Cardiac septum (tissue), 1 donor: ENCODE data around the gene ZNF821. TPM values are rescaled to one million over a fixed set of nuclear protein-coding genes. Genes with fewer than 3 reads are reported as not detected.
"Not testable (repeated sequence)": the region's sequence is repeated elsewhere in the genome, so short reads cannot be mapped to it uniquely, and the experiment has no call there.

Experiments used
- DNase-seq: peaks from one replicate; pipeline ENCODE4 v3.0.0-alpha.2; 2020; ENCODE audit warnings: low spot score
- intact Hi-C: fragments of 100-400 bp; cut with DNase I; formaldehyde crosslinking; loops from one replicate; pipeline ENCODE4 v1.14.0; 2022
- total RNA-seq: library from RNA; stranded (reverse); fragmentation: NEBNext Ultra II Directional; extraction: Animal tissue kit (Norgen Biotek cat#: 25700); gene quantifications from one replicate; pipeline ENCODE4 v1.2.1, GENCODE V29; 2021
- donor health status: DM: no; HTN: no; CAD: no.

The ZNF821 gene
- total RNA-seq, 1 donor from 2014 or later, result 7.2 TPM

DNA sequence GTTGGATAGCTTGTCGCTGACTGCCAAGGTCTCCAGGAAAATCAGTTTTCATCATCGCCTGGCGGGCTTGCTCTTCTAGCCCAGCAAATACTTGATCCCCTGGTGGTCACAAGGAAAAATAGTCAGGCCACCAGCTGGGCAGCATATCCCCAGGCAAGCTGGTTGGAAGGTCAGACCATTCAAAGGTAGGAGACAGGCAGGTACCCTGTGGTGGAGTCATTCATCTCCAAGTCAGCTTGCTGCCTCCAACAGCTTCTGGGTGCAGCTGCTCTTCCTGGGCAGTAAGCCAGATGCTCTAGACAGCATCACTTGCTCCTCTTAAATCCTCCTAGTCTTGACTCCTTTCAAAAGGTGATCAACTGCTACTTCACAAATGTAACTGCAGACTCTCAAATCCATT is 16.0 kb downstream of the ZNF821 start:
- DNase-seq, result no peak
- intact Hi-C loops, result no loop called here

- intact Hi-C loops, DNase-seq: not testable (repeated sequence)
These were observed 16.8 kb downstream of the ZNF821 start for GRCh38 chr16:71867175-71867574.

GRCh38 chr16:71865173-71865863 is 18.7 kb downstream of the ZNF821 start:
- intact Hi-C loops, result no loop called here
- DNase-seq, result no peak

- intact Hi-C loops, result no loop called here
- DNase-seq, result no peak
These were observed 20.0 kb downstream of the ZNF821 start for GRCh38 chr16:71863995-71864394.

DNA sequence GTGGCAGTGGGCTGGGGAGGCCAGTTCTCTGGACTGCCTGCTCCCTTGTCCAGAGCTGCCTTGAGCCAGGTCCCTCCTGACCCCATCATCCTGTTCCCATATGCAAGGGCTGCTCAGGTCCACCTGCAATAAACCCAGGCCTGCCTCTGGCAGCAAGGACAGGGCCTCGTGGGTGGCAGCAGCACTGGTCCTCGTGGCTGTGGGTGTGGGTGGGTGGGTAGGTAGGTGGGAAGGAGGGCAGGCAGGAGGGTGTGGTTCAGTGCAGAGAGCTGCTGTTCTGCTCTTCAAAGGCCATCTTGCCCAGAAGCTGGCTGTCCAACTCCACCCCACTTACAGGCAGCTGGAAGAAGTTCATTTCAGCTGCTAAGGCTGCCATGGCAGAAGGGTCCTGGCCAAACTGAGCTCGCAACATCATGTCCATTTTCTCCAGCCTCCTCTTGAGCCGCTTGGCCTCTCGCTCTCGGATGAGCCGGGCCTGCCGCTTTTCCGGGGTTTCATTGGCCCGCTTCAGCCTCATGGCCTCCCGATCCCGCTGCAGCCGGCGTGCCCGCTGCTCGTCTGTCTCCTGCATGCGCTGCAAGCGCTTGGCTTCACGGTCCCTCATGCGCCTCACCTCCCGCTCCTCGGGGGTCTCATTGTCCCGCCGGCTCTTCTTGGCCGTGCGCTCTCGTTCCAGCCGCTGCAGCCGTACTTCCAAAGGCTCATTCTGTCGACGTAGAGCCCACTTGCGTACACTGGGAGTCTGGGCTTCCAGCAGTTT is 24.0 kb downstream of the ZNF821 start:
- intact Hi-C loops, result no loop called here
- DNase-seq, result no peak

DNA sequence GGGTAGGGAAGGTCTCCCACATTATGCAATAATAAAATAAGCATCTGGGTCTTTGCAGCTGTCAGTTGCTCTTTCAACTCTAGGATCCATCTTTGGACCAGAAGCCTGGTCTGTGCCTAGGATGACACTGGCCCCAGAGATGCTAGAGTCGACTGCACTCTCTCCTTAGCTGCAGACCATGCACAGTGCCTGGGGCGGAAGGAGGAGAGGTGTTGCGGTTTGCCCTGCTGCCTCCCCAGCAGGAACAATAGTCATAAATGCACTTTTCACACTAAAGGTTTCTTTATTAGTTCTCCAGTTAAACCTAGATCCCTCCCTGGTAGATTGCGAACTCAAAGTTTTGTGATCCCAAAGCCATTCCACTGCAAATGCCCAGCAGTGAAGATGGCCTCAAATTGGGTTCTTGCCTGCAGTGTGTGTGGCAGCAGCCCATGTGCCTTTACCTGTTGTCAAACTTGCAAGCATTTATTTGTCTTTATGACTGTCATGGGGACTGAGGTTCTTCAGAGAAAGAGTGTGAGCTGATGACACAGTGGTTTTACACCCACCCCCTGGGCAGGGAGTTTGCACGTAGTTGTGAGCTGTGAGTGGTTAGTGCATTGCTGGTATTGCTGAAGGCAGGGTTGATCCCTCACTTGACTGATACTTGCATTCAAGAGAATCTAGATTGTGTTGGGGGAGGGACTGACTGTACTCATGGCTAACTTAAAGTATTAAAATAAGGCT is 27.9 kb downstream of the ZNF821 start:
- no peak for DNase-seq
- intact Hi-C loops, result no loop called here

DNA sequence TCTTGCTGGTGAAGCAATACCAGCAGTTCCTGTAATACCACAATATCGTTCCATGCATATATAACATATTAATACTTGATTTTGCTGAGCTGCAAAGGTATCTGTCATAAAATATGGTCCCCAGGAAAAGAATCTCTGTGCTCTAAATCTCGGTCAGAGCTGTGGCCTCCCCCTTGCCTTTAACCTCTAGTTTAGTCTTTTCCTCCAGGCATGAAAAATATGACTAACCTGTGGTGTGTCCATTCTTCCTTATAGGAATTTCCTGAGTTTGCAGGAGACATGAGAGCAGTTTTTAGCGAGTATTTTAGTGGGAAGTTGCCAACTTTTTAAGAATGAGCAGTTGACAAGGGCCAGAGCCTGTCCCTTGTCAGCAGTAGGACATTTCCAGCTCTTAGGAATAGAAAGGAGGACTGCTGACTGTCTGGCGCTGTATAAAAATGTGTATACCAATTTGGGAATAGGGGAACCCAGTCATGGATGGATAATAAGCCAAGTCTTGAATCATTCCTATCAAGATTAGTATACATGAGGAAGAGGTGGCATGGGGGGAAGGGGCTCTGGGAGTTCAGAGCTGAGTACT is 29.5 kb downstream of the ZNF821 start:
- intact Hi-C loops, result no loop called here

DNA sequence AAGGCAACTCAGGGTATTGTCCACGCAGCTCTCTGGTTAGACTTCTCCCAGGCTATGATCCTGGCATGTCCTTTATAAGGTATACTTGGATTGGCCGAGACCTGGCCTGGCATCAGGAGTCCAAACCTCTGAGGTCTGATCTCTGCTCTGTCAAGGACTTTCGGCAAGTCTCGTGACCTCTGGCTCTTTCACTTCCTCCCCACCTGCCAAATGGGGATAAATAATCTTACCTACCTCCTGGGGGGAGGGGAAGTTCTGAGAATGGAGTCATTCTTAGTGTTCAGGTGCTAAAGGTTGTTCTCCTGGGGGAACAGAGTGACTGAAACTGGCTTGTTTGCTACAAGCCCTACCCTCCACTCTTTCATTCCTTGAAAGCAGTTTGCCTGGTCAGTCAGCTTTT is 30.6 kb downstream of the ZNF821 start:
- intact Hi-C loops, result no loop called here
- DNase-seq, result no peak

More for the DNA sequence above, 29.5 kb downstream of the ZNF821 start:
- DNase-seq, result no peak

GRCh38 chr16:71852561-71852960 is 31.4 kb downstream of the ZNF821 start:
- intact Hi-C loops, result no loop called here

DNA sequence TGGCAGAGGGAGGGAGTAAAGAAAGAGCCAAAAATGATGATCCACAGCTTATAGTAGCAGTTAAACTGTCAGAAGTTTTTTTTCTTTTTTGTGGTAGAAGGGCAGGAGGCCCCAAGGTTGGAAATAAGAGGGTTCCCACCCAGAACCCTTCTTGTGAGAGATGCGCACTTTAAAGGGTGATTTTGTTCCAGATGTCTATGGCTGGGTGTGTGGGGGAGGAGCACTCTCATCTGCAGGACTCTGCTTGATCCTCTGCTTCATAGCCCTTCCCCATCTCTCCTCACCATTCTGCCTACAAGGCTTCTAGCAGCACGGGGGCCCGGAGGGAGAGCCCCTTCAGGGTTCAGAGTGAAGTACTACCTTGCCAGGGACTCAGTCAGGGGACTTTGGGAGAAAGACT is 31.8 kb downstream of the ZNF821 start:
- DNase-seq, result no peak
- intact Hi-C loops, result no loop called here

More at GRCh38 chr16:71852561-71852960, 31.4 kb downstream of the ZNF821 start:
- no peak for DNase-seq

GRCh38 chr16:71851746-71852145 is 32.2 kb downstream of the ZNF821 start:
- intact Hi-C loops, result no loop called here
- no peak for DNase-seq

DNA sequence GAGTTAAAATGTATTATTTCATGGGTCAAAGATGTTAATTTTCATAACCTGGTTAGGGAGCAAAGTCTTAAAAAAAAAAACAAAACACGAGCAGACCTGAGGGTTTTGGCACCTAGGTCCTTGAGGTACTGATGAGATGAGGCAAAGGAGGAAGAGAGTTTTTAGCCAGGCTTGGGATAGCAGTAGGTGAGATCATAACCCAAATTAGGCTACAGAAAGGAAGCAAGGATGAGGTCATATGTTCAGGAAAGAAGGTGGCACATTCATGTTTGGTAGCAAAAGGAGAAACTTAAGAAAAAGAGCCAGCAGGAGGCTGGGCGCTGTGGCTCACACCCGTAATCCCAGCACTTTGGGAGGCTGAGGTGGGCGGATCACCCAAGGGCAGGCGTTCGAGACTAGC is 35.4 kb downstream of the ZNF821 start:
- intact Hi-C loops, result loop anchor here (5.0 kb wide), 1 partner anchor 41 kb away; the partner anchor contains the start of gene AP1G1
- no peak for DNase-seq

- DNase-seq, result no peak
- intact Hi-C loops, result loop anchor here (5.0 kb wide), 1 partner anchor 40 kb away; the partner anchor contains the start of gene AP1G1
These were observed 36.9 kb downstream of the ZNF821 start for GRCh38 chr16:71847096-71847495.

- intact Hi-C loops, result loop anchor here (5.0 kb wide), 1 partner anchor 39 kb away; the partner anchor contains the start of gene AP1G1
- DNase-seq, result no peak
These were observed 37.6 kb downstream of the ZNF821 start for GRCh38 chr16:71846431-71846830.

DNA sequence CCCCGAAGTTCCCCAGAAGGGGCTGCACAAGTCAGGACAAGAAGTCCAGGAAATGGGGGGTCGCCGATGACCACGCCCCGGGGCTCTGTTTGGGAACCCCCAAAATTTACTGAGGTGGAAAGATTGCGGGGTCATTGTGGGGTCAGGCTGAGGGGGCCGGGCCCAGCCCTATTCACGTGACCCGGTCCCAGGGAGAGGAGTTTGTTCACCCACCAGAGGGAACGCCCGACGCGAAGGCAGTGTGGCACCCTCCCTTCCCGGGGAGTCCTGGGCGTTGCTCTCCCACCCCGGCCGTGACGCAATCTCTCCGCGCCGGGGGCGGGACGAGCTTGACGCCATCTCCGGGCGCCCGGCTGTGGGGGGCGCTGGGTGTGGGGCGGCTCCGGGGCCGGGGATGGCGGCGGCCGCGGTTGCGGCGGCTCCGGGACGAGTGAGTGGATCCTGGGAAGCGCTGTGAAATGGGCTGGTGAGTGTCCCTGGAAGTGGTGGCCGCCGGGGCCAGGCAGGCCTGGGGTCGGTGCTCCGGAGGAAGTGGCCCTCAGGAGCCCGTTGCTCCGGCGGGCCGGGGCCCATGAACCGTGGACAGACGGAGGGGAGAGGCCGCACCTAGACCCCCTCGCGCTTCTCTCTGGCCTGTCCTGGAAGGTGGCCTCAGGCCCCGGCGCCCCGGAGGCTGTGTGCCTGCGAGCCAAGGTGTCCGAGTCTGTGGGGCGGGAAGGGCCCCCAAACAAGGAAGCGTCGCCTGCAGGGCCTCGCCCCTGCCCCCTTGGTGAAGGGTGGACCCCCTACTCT is 38.1 kb downstream of the ZNF821 start, which contains the start of gene ATXN1L:
Gene ATXN1L (plus strand): TSS at position 338 of the 792 bp plus-strand sequence. CDS start 3,765 bp downstream, outside the sequence.
- peak; percentile 94 for DNase-seq
- intact Hi-C loops, result loop anchor here (5.0 kb wide), 1 partner anchor 39 kb away; the partner anchor contains the start of gene AP1G1

DNA sequence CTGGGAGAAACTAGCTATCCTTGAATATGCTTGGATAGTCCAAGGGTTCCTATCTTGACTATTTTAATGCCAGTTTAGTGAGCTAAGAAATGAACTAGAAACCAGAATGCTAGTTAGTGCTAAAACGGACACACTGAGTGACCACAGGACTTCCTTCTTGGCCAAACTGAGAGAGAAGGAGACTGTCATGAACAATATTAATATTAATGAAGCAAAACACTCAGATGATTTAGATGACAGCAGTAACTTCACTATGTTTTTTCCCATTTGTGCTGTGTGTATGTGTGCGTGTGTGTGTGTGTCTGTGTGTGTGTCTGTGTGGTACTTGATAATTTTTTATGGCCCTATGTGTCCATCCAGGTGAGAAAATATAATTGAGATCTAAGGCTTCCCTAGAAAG is 40.4 kb downstream of the ZNF821 start:
- intact Hi-C loops, result no loop called here
- no peak for DNase-seq

- intact Hi-C loops, result no loop called here
- no peak for DNase-seq
These were observed 43.9 kb downstream of the ZNF821 start for GRCh38 chr16:71840052-71840451.

DNA sequence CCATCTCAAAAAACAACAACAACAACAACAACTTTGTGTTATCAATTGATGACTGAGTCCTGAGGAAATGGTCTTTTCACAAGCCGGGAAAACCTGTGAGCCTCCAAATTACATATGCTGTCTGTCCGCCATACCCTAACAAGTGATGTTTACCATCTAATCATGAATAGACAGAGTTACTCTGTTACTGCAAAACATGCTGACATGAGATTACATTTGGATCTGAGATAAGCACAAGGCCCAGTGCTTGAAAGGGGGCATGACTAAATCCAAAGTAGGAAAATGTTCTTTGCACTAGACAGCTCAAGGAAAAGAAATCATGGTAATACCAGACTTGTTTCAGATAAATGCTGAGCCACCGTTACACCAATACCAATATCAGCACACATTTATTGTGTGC is 46.8 kb downstream of the ZNF821 start:
- intact Hi-C loops, result no loop called here

GRCh38 chr16:71834291-71834690 is 49.7 kb downstream of the ZNF821 start:
- intact Hi-C loops, result no loop called here
- DNase-seq, result no peak

More for the DNA sequence above, 46.8 kb downstream of the ZNF821 start:
- no peak for DNase-seq
